GM18909 (cell line): ENCODE data around the gene INO80.

ENCODE experiments used
- ATAC-seq: cut with Tn5 transposase; IDR thresholded peaks from one replicate; pipeline ENCODE4 v1.9.1; 2021; ENCODE audit warnings: mild to moderate bottlenecking; ENCODE audit not compliant: unreplicated experiment, poor library complexity

INO80 gene

DNA sequence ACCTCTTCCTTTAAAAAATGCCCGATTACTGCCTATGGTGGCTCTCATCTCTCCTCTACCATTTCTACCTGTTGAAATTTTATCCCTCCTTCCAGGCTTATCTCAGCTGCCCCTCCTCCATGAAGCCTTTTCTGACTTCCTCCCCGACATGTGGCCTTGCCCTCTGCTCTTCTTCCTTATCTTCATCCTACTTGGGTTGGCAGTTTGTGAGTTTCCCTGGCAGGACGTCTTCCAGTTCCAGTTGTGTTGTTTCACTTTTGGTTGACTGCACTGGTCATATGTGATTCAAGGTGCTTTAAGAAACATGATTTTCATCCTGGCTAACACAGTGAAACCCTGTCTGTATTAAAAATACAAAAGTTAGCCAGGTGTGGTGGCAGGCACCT, 182.6 kb downstream of the INO80 start:
- ATAC-seq: no peak

- no peak for ATAC-seq
Observed at GRCh38 chr15:40932649-40933516, 183.2 kb downstream of the INO80 start.

DNA sequence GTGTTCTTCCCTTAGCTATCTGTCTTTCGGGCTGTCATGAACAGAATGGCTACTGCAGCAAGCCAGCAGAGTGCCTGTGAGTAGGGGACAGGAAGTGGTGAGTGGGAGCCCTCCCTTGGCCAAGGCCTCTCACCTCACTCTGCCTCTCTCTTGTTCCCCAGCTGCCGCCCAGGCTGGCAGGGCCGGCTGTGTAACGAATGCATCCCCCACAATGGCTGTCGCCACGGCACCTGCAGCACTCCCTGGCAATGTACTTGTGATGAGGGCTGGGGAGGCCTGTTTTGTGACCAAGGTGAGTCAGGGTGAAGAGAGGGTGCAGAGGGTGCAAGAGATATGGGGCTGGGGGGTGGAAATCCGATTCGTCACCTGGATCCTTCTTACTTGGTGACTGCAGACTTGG, 183.9 kb downstream of the INO80 start:
- ATAC-seq: no peak

DNA sequence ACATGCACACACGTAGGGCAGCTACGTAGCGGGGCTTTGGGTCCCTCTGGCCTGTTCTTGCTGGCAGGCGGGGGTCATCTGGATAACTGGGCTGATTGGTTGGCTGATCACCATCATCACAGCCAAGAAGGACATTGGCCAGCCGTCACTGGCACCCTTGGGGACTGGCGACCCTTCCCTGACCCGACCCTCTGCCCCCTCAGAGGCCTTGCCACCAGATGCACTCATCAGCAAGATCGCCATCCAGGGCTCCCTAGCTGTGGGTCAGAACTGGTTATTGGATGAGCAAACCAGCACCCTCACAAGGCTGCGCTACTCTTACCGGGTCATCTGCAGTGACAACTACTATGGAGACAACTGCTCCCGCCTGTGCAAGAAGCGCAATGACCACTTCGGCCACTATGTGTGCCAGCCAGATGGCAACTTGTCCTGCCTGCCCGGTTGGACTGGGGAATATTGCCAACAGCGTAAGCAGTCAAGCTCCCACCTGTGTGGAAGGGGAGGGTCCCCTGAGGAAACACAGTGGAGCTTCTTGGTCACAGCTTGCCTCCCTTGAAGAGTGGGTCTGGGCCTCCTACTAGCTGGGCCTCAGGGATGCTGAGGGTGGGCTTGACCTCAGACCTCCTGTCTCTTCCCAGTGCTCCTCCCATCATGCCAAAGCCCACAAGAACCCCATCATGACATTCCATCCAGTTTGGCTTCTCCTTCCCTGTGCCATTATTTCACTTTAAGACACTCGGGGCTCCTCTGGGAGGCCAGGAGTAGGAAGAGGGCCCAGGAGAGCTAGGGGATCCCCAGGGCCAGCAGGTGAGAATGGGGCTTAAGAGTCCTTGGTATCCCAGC, 184.6 kb downstream of the INO80 start:
- no peak for ATAC-seq

DNA sequence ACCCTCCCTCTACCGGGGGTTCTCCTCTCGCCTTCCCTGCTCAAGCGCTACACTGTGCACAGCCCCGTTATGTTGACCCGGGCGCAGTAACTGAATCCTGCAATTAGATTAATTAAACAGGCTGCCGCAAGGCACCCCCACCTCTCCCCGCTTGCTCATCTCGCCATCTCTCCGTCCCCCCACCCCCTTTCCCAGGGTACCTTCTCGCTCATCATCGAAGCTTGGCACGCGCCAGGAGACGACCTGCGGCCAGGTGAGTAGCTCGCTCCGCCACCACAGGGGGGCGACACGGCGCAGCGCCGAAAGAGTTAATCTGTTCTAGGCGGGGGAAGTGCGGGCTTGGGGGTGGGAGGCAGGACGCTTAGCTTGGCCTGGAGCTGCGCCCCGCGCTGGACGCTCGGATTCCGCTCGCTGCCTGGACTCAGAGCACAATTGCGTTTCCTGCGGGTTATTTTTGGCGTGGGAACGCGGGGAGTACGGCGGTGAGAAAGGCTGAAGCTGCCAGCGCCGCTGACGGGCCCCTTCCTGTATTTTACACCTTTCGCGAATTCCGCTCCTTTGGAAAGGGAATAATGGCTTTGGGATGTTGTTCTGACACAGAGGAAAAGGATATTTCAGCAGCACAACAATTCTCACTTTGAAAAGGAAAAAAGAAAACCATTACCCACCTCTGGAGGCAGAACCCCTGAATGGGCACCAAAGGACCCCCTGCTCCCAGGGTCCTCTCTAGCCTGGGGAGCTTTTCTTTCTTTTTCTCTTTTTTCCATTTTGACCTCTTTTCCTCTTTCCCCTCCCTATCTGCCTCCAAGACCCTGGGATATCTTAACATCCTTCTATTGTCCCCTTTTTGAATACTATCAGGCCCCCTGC, 185.4 kb downstream of the INO80 start:
- no peak for ATAC-seq

DNA sequence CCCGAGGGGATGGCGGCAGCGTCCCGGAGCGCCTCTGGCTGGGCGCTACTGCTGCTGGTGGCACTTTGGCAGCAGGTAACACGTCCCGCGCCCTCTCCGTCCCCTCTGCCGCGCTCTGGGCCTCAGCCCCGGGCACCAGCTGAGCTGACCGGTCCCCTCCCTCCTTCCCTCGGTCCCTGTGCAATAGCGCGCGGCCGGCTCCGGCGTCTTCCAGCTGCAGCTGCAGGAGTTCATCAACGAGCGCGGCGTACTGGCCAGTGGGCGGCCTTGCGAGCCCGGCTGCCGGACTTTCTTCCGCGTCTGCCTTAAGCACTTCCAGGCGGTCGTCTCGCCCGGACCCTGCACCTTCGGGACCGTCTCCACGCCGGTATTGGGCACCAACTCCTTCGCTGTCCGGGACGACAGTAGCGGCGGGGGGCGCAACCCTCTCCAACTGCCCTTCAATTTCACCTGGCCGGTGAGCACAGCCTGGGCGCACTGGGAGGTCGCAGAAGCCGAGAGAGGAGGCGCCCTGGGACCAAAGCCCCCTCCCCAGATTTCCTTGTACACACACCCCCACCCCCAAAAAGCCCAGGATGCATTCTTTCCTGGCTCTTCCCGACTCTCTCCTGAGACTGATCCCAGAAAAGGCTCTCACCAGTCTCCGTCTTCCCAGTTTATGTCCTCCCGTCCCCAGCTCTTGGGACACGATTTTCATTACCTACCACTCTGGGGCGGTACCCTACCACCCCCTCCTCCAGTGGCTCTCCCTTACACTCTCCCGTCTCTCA, 186.2 kb downstream of the INO80 start:
- peak; percentile 9 for ATAC-seq
